NCI-H748 treated with DMSO at 0.1 percent for 48 hours (cell line): Measurements from ENCODE around the gene ADD3.
A peak's percentile ranks its signal among the peaks of the same experiment; 100 is the strongest.
"Not testable (repeated sequence)": the region's sequence is repeated elsewhere in the genome, so short reads cannot be mapped to it uniquely, and the experiment has no call there.

ENCODE experiments used
- DNase-seq: peaks from one replicate; lab custom pipeline; 2025; lab: John Stamatoyannopoulos, UW

Gene ADD3

GRCh38 chr10:109977382-109977806, 30.4 kb upstream of the ADD3 start:
- DNase-seq = no peak

DNA sequence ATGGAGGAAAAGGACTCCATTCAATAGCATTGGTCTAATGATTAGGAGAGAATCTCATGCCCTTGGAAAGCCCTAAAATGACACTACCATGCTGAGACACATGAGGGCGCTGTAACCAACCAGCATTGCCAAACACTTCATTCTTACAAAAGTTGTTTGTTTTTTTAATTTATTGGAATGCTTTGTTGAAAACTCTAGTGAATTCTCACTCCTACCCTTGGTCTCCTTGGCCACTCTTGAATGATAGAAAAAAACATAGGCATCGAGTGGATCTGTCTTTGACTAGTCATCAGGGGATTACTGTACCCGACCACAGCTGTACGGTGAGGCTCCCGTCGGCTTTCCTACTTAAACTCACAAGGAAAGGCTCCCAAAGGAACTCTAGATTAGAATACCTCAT, 29.3 kb upstream of the ADD3 start:
- DNase-seq = no peak

- DNase-seq = no peak
Observed at GRCh38 chr10:109979215-109979614, 28.6 kb upstream of the ADD3 start.

DNA sequence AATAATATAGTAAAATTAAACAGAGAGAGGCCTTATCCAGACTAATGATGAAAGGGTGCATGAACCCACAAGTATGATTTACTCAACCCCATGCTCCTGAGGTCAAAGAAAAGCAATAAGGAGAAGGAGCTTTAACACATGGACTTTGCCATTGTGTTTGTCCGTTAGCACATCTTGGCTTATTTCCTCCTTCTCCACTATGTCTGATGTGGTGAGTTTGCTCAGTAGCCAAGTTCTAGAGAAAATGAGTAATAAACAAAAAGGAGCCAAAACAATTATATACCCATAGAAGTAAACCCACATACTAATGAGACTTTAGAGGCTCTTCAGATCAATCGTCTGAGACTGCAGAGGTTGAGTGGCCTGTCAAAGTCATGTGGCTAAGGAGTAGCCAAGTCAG, 26.1 kb upstream of the ADD3 start:
- no peak for DNase-seq

DNA sequence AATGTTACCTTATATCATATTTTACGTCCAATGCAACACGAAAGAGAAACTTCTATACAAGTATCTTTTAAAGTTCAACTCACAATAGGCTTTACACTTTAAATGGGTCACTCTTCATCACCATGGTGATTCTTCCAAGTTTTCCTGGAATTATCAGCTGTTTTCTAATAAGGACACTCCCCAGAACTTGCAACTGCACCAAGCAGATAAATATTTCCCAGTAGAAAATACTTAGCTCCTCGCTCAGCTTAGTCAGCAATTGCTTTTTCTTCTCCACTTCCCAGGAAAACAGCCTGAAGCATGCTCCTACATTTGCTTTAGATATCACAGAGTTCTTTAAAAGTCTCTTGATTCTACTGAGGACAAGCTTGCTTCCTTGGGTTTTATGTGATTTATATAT, 25.7 kb upstream of the ADD3 start:
- no peak for DNase-seq

GRCh38 chr10:109982812-109983211, 25.0 kb upstream of the ADD3 start:
- DNase-seq = no peak

GRCh38 chr10:109984013-109984412, 23.8 kb upstream of the ADD3 start:
- no peak for DNase-seq

- DNase-seq = not testable (repeated sequence)
Observed at GRCh38 chr10:109985768-109986167, 22.0 kb upstream of the ADD3 start.

GRCh38 chr10:109987452-109988211, 20.2 kb upstream of the ADD3 start:
- DNase-seq = no peak

DNA sequence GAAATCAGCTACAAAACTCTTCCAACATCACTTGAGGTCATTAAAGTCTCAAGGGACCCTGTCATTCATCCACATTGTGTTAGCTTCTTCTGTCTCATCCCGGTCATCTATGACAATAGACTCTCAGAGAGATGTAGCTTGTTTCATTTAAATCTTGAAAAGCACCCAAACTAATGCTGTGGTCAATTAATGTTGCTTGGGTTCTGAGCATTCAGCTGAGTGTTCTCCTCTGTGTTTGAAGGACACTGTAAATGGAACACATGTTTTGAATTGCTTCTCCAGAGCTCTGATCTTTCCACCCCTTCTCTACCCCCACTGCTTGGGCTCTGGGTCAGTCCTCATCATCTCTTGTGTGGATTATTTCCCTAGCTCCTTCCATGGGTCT, 19.6 kb upstream of the ADD3 start:
- no peak for DNase-seq

DNA sequence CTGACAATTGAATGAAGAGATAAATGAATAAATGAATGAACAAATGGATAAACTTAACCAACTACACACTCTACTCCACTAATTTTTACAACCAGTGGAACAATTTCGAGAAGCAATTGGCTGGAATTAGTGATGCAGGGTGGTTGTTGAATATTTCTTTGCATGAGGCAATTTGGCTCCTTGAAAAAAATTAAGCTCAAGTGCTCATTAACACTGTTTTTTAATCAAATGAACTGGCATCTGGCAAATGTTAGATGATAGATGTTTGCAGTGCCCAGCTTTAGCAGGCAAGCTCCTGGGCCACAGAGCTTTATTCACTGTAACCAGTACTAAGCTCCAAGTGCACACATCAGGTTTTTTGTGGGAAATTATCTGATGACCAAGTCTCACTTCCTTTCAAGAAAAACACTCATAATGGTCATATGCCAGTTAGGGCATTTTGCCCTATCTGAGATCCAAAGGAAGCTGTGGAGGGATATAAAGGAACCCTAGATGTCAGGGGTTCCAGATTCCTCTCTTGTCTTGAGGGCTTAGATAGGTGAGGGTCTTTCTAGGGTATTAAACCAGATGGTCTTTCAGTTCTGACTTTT, 16.4 kb upstream of the ADD3 start:
- no peak for DNase-seq

DNA sequence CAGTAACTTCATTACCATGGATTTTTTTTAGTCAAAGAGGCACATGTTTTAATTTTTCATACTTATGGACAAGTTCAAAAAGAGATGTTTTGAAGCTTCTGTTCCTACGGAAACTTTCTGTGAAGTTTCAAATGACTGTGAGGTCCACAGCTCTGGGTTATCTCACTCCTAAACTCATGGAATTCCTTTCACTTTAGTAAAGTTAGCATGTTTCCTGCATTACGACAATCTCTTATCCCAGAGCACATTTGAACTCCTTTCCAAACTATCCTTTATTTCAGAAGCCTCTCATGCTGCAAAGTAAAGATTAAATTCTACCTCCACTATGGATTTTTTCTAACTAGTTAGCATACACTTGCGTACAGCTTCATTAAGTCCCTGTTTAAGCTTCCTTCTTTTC, 15.3 kb upstream of the ADD3 start:
- no peak for DNase-seq

DNA sequence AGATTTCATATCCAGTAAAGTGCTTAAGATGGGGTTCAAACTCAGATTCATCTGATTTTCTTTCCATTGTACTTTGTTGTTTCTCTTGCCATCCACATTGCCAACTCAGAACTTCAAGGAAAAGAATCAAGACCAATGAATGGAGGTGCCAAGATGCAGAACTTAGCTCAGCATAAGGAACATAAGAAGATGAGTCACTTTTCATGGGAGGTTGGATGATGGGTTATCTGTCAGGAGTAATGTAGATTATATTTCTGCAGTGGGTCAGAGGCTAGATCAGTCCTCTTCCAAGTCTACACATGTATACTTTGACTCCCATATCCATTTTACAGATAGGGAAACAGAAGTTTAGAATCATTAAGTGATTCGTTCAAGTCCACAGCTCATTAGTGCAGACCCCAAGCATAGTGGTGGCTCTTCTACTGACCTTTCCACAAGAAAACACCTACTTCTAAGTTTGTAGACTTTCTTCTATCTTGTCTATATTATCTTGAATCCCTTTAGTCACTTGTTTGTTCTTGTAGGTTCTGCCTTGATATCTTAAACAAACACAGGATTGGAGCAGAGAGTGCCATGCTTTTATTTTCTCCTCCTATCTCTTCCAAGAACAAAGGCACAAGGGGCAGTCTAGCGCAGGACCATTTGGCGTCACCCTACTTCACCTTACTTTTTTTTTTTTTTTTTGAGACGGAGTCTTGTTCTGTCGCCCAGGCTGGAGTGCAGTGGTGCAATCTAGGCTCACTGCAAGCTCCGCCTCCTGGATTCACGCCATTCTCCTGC, 14.0 kb upstream of the ADD3 start:
- DNase-seq = no peak

- DNase-seq = no peak
Observed at GRCh38 chr10:109994711-109995577, 12.8 kb upstream of the ADD3 start.

DNA sequence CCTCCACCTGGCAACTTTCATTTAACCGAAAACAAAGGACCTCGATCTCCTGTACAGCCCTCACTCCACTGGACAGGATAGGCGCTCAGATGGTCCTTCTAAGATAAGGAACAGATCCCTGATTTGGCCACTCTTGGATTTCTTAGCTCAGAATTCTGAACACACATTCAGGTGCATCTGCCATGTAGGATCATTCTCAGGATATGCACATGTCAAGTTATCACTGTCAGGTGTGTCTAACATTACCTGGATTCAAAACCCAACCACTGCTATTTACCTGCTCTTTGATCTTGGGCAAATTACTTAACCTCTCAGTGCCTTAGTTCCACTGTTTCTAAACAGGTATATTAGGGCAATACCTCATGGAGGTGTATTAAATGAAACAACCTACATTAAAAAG, 12.2 kb upstream of the ADD3 start:
- no peak for DNase-seq

DNA sequence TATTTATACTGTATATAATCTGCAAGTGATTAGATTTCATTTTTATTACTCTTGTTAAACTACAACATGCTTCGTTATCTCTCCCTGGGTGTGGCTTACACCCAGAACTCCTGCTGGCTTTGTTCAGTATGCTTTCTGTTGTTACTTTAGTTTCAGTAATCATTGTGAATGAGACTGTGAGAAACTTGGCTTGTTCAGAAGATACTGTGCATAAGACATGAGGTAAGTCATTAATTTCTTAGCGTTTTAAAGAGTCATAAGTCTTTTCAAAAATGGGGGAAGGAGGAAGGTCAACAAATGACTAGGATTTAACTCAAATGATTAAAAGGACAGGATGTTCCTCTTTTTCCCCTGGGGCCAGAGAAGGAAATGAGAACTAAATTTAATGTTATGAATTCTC, 11.6 kb upstream of the ADD3 start:
- no peak for DNase-seq

GRCh38 chr10:109996766-109997171, 11.0 kb upstream of the ADD3 start:
- no peak for DNase-seq

- DNase-seq = no peak
Observed at GRCh38 chr10:109997233-109997632, 10.6 kb upstream of the ADD3 start.

DNA sequence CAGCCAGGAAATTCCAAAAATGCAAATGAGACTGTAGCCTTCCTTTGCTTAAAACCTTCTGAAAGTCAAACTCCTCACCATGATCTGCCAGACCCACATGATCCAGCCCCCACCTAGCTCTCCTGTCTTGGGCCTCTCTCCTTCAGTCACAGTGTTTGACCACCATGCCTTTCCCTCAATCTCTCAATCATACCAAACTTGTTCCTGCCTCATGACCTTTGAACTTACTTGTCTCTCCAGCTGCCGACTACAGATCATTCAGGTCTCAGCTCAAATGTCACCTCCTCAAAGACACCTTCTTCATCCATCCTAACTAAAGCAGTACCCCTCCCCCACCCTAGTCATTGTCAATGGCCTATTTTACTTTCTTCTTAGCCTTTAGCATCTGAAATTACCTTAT, 9.3 kb upstream of the ADD3 start:
- DNase-seq = no peak

GRCh38 chr10:110002801-110003523, 4.8 kb upstream of the ADD3 start:
- no peak for DNase-seq

GRCh38 chr10:110003524-110003885, 4.3 kb upstream of the ADD3 start:
- DNase-seq = no peak

- peak; percentile 10 for DNase-seq
Observed at GRCh38 chr10:110005719-110006118, 2.1 kb upstream of the ADD3 start.
